MM.1S (cell line): ENCODE measurements around the gene USP47.

Experiments
- DNase-seq: peaks from one replicate; pipeline ENCODE4 v3.0.0-alpha.2; 2015
- H2AFZ ChIP-seq: fragments of 300-600 bp; sonication (generic); 2 replicates; pipeline ENCODE4 v1.6.0; 2016; ENCODE audit warnings: antibody characterized with exemption, low read length
- H3F3A ChIP-seq: fragments of 300-600 bp; sonication (generic); 2 replicates; pipeline ENCODE4 v1.6.1; 2016; ENCODE audit warnings: mild to moderate bottlenecking, antibody characterized with exemption, low read length, moderate library complexity, mixed read lengths; ENCODE audit not compliant: insufficient read depth
- H3K27ac ChIP-seq: fragments of 300-600 bp; sonication (generic); 2 replicates; pipeline ENCODE4 v1.5.1; 2016; ENCODE audit warnings: mild to moderate bottlenecking, low read length
- H3K27me3 ChIP-seq: fragments of 300-600 bp; sonication (generic); replicated peaks from 2 replicates; pipeline ENCODE4 v1.6.0; 2016; ENCODE audit warnings: low read length; ENCODE audit not compliant: insufficient read depth
- H3K36me3 ChIP-seq: fragments of 300-600 bp; sonication (generic); replicated peaks from 2 replicates; pipeline ENCODE4 v1.6.1; 2016; ENCODE audit warnings: mild to moderate bottlenecking, low read length, mixed read lengths; ENCODE audit not compliant: insufficient read depth
- H3K4me1 ChIP-seq: fragments of 300-600 bp; sonication (generic); 2 replicates; pipeline ENCODE4 v1.6.1; 2016; ENCODE audit warnings: low read length, mixed read lengths
- H3K4me2 ChIP-seq: fragments of 300-600 bp; sonication (generic); 2 replicates; pipeline ENCODE4 v1.6.0; 2016; ENCODE audit warnings: low read depth, low read length
- H3K4me3 ChIP-seq: fragments of 300-600 bp; sonication (generic); 2 replicates; pipeline ENCODE4 v1.5.1; 2016; ENCODE audit warnings: low read length, mixed read lengths
- H3K79me2 ChIP-seq: fragments of 300-600 bp; sonication (generic); 2 replicates; pipeline ENCODE4 v1.6.1; 2016; ENCODE audit warnings: mixed run types, low read length, mixed read lengths
- H3K9ac ChIP-seq: fragments of 300-600 bp; sonication (generic); 2 replicates; pipeline ENCODE4 v1.6.1; 2016; ENCODE audit warnings: low read length, mixed read lengths
- H3K9me2 ChIP-seq: fragments of 300-600 bp; sonication (generic); replicated peaks from 2 replicates; pipeline ENCODE4 v1.6.1; 2016; ENCODE audit warnings: mild to moderate bottlenecking, low read length, mixed read lengths; ENCODE audit not compliant: insufficient read depth
- H3K9me3 ChIP-seq: fragments of 300-600 bp; sonication (generic); replicated peaks from 2 replicates; pipeline ENCODE4 v1.6.1; 2016; ENCODE audit warnings: mild to moderate bottlenecking, low read length, mixed read lengths; ENCODE audit not compliant: insufficient read depth
- H4K20me1 ChIP-seq: fragments of 300-600 bp; sonication (generic); 2 replicates; pipeline ENCODE4 v1.6.1; 2016; ENCODE audit warnings: mild to moderate bottlenecking, low read length, moderate library complexity, mixed read lengths; ENCODE audit not compliant: insufficient read depth
- EZH2 ChIP-seq: fragments of 300-600 bp; sonication (generic); optimal IDR thresholded peaks from 2 replicates; pipeline ENCODE3; 2017; ENCODE audit warnings: low read depth, mild to moderate bottlenecking, antibody characterized with exemption, low read length, mixed read lengths
- EZH2phosphoT487 ChIP-seq: fragments of 300-600 bp; sonication (generic); IDR thresholded peaks from 2 replicates; pipeline ENCODE4 v1.6.1; 2018; ENCODE audit warnings: antibody characterized with exemption, low read length
- TF ChIP-seq, protein P1 (sequence below): fragments of 300-600 bp; sonication (generic); IDR thresholded peaks from 2 replicates; pipeline ENCODE4 v1.5.1; 2016; ENCODE audit warnings: antibody characterized with exemption, low read length, mixed read lengths

The USP47 gene

DNA sequence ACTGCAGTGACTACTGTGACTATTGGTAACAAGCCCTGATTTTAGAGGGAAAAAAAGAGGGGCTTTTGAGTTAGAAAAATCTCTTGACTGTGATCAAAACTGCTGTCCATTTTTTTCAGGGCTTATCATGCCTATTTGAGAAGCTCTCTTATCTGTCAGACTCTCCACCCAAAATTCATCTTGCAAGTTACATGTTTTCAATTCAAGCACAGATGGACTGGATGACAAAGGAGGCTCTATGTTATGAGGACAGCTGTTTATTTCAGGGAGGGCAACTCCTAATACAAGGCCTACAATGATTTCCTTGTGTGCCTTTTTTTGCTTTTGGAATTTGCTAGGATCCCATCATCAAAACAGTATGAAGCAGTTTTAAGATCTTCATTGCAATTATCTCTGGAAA is 35.2 kb upstream of the USP47 start:
- H3K4me2 ChIP-seq, result no peak overlapping the region

DNA sequence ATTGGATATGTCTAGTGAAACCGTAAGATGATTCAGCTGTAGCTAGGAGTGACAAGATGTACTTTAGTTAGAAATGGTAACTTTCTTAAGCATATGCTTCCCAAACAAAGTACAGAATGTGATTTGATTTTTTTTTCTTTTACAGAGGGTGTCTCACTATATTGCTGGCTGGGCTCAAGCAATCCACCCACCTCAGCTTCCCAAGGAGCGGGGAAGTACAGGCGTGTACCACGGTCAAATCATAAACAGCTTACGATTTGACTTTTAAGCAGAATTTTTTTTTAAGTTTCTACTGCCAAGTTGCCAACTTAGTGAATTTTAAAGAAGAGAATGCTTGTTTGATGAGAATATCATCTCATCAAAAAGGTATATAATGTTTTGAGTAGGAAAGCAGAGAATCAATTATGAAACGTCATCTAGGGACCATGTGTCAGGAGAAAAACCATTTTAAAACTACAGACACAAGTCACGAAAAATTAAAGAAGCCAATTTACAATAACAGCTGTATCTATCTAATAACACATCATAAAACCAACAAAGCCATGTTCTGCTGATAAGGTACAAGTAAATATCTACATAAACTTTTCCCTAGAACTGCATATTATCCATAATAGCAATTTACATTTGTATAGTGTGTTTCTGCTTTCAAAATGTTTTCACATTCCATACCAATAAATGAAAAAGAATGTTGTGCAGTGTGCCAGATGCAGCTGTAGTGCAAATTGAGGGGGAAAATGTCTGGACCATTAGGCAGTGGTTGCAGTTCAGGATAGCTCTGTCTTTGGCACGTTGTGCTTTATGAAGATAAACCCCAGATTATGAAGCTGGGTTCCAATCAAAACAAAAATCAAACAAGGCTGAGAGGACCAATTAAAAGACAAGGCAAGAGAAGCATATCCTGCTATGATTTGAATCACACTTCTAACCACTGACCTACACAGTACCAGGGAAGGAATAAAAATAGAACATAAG is 33.7 kb upstream of the USP47 start:
- Histone ChIP-seq H3K27ac (no peak overlapping the region), H3K9me3 (no peaks in the 10 kb centered on the region), H3K4me3 (no peak overlapping the region), H3F3A (no peaks in the 10 kb centered on the region), H3K9ac (no peak overlapping the region), H3K4me1 (no peaks in the 10 kb centered on the region), H3K9me2 (no peaks in the 10 kb centered on the region), H2AFZ (no peak overlapping the region), H3K4me2 (no peak overlapping the region), H3K36me3 (no peaks in the 10 kb centered on the region), H3K27me3 (no peaks in the 10 kb centered on the region), H3K79me2 (no peaks in the 10 kb centered on the region), H4K20me1 (no peaks in the 10 kb centered on the region)
- no peak for DNase-seq
- TF ChIP-seq EZH2phosphoT487 (no peak), EZH2 (no peak)
- TF ChIP-seq, protein P1, sequence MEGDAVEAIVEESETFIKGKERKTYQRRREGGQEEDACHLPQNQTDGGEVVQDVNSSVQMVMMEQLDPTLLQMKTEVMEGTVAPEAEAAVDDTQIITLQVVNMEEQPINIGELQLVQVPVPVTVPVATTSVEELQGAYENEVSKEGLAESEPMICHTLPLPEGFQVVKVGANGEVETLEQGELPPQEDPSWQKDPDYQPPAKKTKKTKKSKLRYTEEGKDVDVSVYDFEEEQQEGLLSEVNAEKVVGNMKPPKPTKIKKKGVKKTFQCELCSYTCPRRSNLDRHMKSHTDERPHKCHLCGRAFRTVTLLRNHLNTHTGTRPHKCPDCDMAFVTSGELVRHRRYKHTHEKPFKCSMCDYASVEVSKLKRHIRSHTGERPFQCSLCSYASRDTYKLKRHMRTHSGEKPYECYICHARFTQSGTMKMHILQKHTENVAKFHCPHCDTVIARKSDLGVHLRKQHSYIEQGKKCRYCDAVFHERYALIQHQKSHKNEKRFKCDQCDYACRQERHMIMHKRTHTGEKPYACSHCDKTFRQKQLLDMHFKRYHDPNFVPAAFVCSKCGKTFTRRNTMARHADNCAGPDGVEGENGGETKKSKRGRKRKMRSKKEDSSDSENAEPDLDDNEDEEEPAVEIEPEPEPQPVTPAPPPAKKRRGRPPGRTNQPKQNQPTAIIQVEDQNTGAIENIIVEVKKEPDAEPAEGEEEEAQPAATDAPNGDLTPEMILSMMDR, result no peak

More for the DNA sequence above, 35.2 kb upstream of the USP47 start:
- Histone ChIP-seq H3K79me2 (no peaks in the 10 kb centered on the region), H3K9ac (no peak overlapping the region), H2AFZ (no peak overlapping the region), H3K27ac (no peak overlapping the region), H3K9me3 (no peaks in the 10 kb centered on the region), H3K4me3 (no peak overlapping the region), H3F3A (no peaks in the 10 kb centered on the region), H3K4me1 (no peaks in the 10 kb centered on the region), H3K9me2 (no peaks in the 10 kb centered on the region), H3K27me3 (no peaks in the 10 kb centered on the region), H4K20me1 (no peaks in the 10 kb centered on the region), H3K36me3 (no peaks in the 10 kb centered on the region)
- TF ChIP-seq EZH2phosphoT487 (no peak), EZH2 (no peak)
- TF ChIP-seq, protein P1, result no peak
- no peak for DNase-seq

DNA sequence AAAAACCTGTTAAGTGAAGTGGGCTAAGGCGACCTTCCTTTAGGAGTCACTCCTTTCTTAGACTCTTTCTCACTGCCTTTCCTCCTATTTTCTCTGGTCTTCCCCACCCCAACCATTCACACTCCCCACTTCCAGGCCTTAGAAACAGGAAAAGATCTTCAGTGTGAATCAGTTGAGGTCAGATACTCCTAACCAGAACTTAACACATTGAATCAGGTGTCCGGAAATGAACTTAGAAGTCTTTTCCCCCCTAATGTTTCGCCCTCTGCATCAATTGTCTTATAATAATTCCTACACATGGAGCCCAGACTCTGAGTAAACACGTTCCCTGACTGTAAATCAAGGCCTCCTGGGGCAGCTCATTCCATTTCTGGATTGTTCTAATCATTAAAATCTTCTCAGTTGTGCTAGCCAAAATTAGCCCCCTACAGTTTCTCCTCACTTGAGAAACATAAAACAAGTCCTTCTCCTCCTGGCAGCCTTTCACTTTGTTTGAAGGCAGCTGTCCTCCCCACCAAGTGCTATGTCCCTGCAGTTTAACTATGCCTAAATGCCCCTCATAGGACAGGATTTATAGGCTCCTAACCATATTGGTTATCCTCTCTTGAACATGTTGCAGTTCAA is 32.7 kb upstream of the USP47 start:
- Histone ChIP-seq H3K79me2 (no peaks in the 10 kb centered on the region), H3K4me2 (no peak overlapping the region), H3K9me3 (no peaks in the 10 kb centered on the region), H3F3A (no peaks in the 10 kb centered on the region), H4K20me1 (no peaks in the 10 kb centered on the region), H3K9me2 (no peaks in the 10 kb centered on the region), H3K4me1 (no peaks in the 10 kb centered on the region), H3K9ac (no peak overlapping the region), H3K27me3 (no peaks in the 10 kb centered on the region), H2AFZ (no peak overlapping the region), H3K36me3 (no peaks in the 10 kb centered on the region), H3K27ac (no peak overlapping the region), H3K4me3 (no peak overlapping the region)
- DNase-seq, result no peak
- TF ChIP-seq EZH2phosphoT487 (no peak), EZH2 (no peak)
- TF ChIP-seq, protein P1, result no peak
